GM12865 (cell line): ENCODE measurements around the gene RHBG.
"Not testable (repeated sequence)": the region's sequence is repeated elsewhere in the genome, so short reads cannot be mapped to it uniquely, and the experiment has no call there.

Experiments used
- DNase-seq: peaks from one replicate; pipeline ENCODE4 v3.0.0; 2010; ENCODE audit warnings: low read depth
- H3K4me3 ChIP-seq: 2 replicates; pipeline ENCODE4 v1.5.1; 2011; ENCODE audit warnings: mild to moderate bottlenecking, low read depth, low read length, control low read depth
- TF ChIP-seq, protein P1 (sequence below): IDR thresholded peaks from 2 replicates; pipeline ENCODE4 v1.5.1; 2011; ENCODE audit warnings: low read length, control low read depth, low read depth, inconsistent platforms; ENCODE audit not compliant: insufficient read depth; ENCODE audit errors: missing control alignments

Gene RHBG

DNA sequence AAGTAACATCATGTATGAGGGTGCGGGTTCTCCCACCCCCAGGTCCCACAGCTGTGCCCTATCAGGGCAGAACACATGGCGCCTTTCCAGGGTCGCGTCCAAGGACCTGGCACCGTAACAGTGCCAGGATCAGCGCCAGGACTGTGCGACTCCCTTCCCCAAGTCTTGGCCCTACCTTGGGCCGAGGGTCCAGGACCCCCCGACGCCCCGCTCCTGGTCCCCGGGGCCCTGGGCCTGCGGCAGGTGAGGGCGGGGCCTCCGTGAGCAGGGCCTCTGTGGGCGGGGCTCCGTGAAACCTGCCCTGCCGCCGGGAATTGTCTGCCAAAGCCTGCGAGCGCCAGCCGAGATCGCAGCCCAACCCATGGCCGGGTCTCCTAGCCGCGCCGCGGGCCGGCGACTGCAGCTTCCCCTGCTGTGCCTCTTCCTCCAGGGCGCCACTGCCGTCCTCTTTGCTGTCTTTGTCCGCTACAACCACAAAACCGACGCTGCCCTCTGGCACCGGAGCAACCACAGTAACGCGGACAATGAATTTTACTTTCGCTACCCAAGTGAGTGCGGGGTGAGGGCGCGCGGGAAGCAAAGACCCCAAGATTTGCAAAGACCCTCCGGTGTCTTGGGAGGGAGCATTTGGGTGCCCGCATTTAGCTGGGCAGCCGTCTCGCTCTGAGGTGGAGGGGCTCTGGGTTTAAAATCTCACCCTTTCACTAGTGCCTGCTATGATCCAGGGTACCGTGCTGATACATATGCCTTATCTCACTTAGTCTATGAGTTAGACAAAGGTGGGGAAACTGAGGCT lies at the start of gene RHBG:
Gene RHBG (plus strand): TSS at position 323 of the 796 bp plus-strand sequence. CDS start 39 bp downstream, at position 362.
- no peak for DNase-seq
- TF ChIP-seq, protein P1, sequence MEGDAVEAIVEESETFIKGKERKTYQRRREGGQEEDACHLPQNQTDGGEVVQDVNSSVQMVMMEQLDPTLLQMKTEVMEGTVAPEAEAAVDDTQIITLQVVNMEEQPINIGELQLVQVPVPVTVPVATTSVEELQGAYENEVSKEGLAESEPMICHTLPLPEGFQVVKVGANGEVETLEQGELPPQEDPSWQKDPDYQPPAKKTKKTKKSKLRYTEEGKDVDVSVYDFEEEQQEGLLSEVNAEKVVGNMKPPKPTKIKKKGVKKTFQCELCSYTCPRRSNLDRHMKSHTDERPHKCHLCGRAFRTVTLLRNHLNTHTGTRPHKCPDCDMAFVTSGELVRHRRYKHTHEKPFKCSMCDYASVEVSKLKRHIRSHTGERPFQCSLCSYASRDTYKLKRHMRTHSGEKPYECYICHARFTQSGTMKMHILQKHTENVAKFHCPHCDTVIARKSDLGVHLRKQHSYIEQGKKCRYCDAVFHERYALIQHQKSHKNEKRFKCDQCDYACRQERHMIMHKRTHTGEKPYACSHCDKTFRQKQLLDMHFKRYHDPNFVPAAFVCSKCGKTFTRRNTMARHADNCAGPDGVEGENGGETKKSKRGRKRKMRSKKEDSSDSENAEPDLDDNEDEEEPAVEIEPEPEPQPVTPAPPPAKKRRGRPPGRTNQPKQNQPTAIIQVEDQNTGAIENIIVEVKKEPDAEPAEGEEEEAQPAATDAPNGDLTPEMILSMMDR = no peak
- no peak within 1 kb of the TSS for H3K4me3 ChIP-seq

DNA sequence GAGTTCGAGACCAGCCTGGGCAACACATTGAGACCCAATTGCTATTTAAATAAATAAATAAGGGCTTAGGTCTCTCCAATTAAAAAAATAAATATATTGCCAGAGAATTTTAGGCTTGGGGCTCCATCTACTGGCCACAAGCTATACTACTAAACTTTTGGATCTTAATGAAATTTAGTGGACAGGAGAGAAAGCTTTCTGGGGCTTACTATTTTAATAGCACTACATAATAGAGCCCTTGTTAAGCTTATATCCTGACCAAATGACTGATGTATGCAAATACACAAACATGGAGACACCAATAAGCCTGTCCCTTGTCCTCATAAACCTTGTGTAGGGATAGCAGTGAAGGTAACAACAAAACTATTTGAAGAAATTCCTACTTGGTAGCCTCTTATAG lies 49.3 kb upstream of the RHBG start:
- no peak overlapping the region for H3K4me3 ChIP-seq
- DNase-seq = peak; percentile 18
- TF ChIP-seq, protein P1 = peak; percentile 36

DNA sequence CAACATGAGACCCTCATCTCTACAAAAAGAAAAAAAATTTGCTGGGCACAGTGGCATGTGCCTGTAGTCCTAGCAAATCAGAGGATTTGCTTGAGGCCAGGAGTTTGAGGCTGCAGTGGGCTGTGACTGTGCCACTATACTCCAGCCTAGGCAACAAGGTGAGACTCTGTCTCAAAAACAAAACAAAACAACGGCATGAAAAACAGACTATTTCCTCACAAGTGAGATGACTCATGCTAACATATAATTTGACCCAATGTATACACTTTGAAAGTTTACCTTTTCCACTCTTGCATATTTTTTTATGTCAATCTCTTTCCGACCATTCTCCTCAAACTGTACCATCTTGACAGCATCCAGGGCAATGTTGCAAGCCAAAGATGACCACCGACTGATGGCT lies 48.5 kb upstream of the RHBG start:
- no peak overlapping the region for H3K4me3 ChIP-seq
- no peak for DNase-seq
- TF ChIP-seq, protein P1 = no peak

DNA sequence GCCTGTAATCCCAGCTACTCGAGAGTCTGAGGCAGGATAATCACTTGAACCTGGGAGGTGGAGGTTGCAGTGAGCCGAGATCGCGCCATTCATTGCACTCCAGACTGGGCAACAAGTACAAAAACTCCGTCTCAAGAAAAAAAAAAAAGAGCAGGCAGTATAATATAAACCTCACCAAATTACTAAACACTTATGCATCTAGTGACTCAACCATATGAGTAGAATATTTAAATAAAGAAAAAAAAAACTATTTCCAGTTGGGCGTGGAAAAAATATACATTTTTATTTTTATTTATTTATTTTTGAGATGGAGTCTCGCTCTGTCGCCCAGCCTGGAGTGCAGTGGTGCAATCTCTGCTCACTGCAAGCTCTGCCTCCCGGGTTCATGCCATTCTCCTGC lies 45.8 kb upstream of the RHBG start:
- not testable (repeated sequence) for H3K4me3 ChIP-seq, DNase-seq

DNA sequence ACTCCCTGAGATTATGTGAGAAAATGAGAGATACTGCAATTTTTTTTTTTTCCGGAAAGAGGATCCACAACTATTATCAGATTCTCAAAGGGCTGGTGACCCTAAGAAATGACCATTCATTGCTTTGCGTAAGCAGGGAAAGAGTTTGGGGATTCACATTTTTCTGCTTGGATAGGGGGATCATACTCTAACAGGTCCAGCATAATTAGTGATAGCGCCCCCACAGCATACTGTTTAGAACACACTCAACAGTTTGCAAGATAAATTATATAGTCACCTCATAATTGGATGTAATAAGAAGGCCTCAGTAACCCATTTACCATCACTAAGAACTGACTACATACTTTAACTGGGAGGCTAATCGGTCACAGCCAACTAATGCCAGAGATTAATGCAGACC lies 32.8 kb upstream of the RHBG start:
- peak; percentile 41 for DNase-seq
- TF ChIP-seq, protein P1 = peak; percentile 39
- H3K4me3 ChIP-seq = peak overlapping the region; percentile 84

GRCh38 chr1:156337052-156337887 lies 31.7 kb upstream of the RHBG start:
- TF ChIP-seq, protein P1 = no peak
- peak; percentile 7 for DNase-seq
- H3K4me3 ChIP-seq = peak overlapping the region; percentile 84

DNA sequence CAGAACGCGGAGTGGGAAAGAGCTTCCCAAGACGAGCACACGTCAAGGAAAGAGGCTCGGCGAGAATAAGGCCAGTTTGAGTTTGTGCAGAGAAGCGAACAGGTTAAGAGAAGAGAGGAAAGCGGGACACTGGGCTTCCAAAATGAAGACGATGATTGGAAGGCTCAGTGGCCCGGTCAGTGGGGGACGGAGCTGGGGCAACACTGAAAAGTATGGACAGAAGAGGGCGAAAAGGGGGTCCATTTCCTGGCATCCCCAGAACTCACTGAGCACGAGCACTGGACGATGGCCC lies 31.2 kb upstream of the RHBG start:
- TF ChIP-seq, protein P1 = no peak
- DNase-seq = no peak
- peak overlapping the region; percentile 84 for H3K4me3 ChIP-seq
